ENCODE results near the gene EPHB2. TPM values are rescaled to one million over a fixed set of nuclear protein-coding genes. Genes with fewer than 3 reads are reported as not detected.

Gene EPHB2
- total RNA-seq, 5 donors from 2014 or later (not counting 1 experiment from before 2014, with no cell fraction given), result 0.06 to 0.20 (median 0.12) TPM; not detected in 2

DNA sequence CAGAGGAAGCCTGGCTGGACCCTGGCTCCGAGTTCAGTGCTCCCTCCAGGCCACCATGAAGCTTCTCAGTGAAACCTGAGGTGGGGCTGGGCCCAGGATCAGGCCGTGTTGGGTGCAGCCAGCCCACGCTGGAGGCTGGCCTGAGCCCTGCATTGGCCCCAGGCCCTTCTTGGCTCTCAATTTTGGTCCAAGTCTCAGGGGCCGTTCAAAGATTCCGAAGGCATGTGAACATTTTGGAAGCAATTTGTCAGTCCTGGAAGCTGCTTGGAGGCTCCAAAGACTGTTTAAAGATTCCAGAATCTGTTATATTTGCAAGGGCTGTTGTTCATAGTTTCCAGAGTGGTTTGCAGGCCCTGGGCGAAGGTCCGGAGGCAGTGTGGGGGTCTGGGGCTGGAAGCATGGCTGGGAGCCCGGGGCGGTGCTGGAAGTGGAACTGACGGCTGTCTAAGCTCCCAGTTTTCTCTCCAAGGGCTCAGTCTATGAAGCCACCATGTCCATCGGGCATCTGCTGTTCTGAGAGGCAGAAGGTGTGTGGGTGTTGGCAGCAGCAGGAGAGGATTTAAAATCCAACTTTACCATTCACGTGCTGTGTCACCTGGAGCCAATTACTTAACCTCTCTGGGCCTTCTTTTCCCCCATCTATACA lies 104.9 kb downstream of the EPHB2 start:
- CTCF ChIA-PET, result no interaction called here
- H3K9me3 ChIP-seq, result no peaks in the 10 kb centered on the region
- no peaks in the 10 kb centered on the region for H3K36me3 ChIP-seq (ENCODE audit: control insufficient read depth in 2 of 2, extremely low read depth in 1 of 2, insufficient read depth in 1 of 2, low read length in 1 of 2)
- no peaks in the 10 kb centered on the region for H3K4me1 Mint-ChIP-seq
- peaks cover 7 to 12% of the 10 kb centered on the region in 2 donors for H3K27me3 Mint-ChIP-seq
- no peaks in the 10 kb centered on the region for H3K4me1 ChIP-seq (ENCODE audit: control insufficient read depth in 1 of 2, extremely low read depth in 1 of 2, insufficient read depth in 2 of 2, low read length in 2 of 2)
- H3K27ac Mint-ChIP-seq, result no peak overlapping the region
- no peak overlapping the region for H3K4me3 Mint-ChIP-seq
- H3K9me3 Mint-ChIP-seq, result no peaks in the 10 kb centered on the region
- ATAC-seq (replicated peaks in 1 of 4) (no peak), DNase-seq (no peak)
- no peak overlapping the region for H3K27ac ChIP-seq (ENCODE audit: low read length)
- peaks cover 0 to 17% of the 10 kb centered on the region in 2 experiments for H3K27me3 ChIP-seq (replicated peaks in 1 of 2; ENCODE audit: control insufficient read depth in 2 of 2, extremely low read depth in 1 of 2, insufficient read depth in 2 of 2, low read length in 1 of 2)
- POLR2A ChIA-PET, result no interaction called here
- whole genome bisulfite sequencing (ENCODE audit: insufficient coverage), result 70% methylated on average over 10 of the region's 12 CpGs
- H3K36me3 Mint-ChIP-seq, result no peaks in the 10 kb centered on the region
- H3K4me3 ChIP-seq (ENCODE audit: control insufficient read depth in 1 of 2, extremely low read depth in 1 of 2, low read length in 1 of 2), result no peak overlapping the region

DNA sequence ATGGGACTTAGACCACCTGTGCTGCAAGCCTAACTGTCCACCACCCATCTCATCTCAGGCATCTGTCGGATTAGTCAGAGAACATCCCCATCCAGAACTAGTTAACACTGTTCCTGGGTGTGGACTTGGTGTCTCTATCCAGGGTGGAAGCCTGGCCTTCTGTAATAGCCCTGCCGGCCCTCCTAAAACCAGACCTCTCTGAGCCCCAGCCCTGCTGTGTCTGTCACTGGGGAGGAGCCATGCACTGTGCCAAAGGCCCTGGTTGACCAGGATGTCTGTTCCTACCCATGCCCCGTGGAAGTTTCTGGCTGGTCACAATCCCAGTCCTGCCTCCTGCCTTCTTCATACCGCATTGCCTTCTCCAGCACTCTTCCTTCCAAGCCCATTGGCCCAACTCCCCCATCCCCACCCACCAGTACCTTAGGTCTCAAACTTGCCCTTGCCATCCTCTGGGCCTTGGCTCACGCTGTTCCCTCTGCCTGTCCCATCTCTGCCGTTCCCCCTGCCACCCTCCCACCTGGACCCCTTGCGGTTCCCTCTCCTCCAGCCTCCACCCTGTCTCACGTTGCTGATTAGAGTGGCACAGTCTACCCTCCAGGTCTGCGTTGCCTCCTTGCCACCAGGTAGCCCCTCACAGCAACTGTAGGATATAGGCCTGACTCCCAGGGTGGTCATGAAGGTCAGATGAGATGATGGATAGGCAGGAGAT lies 105.6 kb downstream of the EPHB2 start:
- Histone ChIP-seq H3K27ac (ENCODE audit: low read length) (no peak overlapping the region), H3K36me3 (ENCODE audit: control insufficient read depth in 2 of 2, extremely low read depth in 1 of 2, insufficient read depth in 1 of 2, low read length in 1 of 2) (no peaks in the 10 kb centered on the region), H3K4me1 (ENCODE audit: control insufficient read depth in 1 of 2, extremely low read depth in 1 of 2, insufficient read depth in 2 of 2, low read length in 2 of 2) (no peaks in the 10 kb centered on the region), H3K4me3 (ENCODE audit: control insufficient read depth in 1 of 2, extremely low read depth in 1 of 2, low read length in 1 of 2) (no peak overlapping the region), H3K9me3 (no peaks in the 10 kb centered on the region), H3K27me3 (replicated peaks in 1 of 2; ENCODE audit: control insufficient read depth in 2 of 2, extremely low read depth in 1 of 2, insufficient read depth in 2 of 2, low read length in 1 of 2) (peaks cover 0 to 14% of the 10 kb centered on the region in 2 experiments)
- Mint-ChIP-seq H3K4me3 (no peak overlapping the region), H3K27me3 (peaks cover 7 to 12% of the 10 kb centered on the region in 2 donors), H3K9me3 (no peaks in the 10 kb centered on the region), H3K27ac (no peak overlapping the region), H3K36me3 (no peaks in the 10 kb centered on the region), H3K4me1 (no peaks in the 10 kb centered on the region)
- DNase-seq (no peak), ATAC-seq (replicated peaks in 1 of 4) (no peak)
- 88% methylated on average over 6 of the region's 9 CpGs for WGBS (ENCODE audit: insufficient coverage)
- POLR2A ChIA-PET, result no interaction called here
- CTCF ChIA-PET, result no interaction called here

DNA sequence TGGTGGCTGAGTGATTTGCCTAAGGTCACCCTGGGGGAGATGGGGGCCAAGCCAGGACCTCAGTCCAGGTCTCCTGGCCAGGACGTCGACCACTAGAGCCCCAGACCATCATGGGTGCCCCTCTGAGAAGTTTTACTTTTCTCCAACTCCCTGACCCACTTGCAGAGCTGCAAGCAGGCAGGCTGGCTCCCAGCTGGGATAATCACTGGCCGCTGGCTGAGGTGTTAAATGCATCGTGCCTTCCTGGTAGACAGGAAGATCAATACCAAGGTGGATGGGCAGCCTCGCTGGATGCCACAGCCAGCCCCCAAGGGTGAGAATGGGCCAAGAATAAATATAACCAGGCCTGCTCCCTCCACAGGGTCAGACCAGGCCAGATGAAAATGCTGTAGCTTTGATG lies 106.2 kb downstream of the EPHB2 start:
- H3K27me3 ChIP-seq (replicated peaks in 1 of 2; ENCODE audit: control insufficient read depth in 2 of 2, extremely low read depth in 1 of 2, insufficient read depth in 2 of 2, low read length in 1 of 2), result peaks cover 0 to 14% of the 10 kb centered on the region in 2 experiments
- H3K4me1 ChIP-seq (ENCODE audit: control insufficient read depth in 1 of 2, extremely low read depth in 1 of 2, insufficient read depth in 2 of 2, low read length in 2 of 2), result no peaks in the 10 kb centered on the region
- Mint-ChIP-seq H3K27me3 (peaks cover 7 to 12% of the 10 kb centered on the region in 2 donors), H3K36me3 (no peaks in the 10 kb centered on the region), H3K9me3 (no peaks in the 10 kb centered on the region), H3K4me3 (no peak overlapping the region), H3K27ac (no peak overlapping the region), H3K4me1 (no peaks in the 10 kb centered on the region)
- no peak overlapping the region for H3K4me3 ChIP-seq (ENCODE audit: control insufficient read depth in 1 of 2, extremely low read depth in 1 of 2, low read length in 1 of 2)
- ChIA-PET POLR2A (no interaction called here), CTCF (no interaction called here)
- ATAC-seq (replicated peaks in 1 of 4) (no peak), DNase-seq (no peak)
- H3K36me3 ChIP-seq (ENCODE audit: control insufficient read depth in 2 of 2, extremely low read depth in 1 of 2, insufficient read depth in 1 of 2, low read length in 1 of 2), result no peaks in the 10 kb centered on the region
- WGBS (ENCODE audit: insufficient coverage), result 100% methylated on average over 1 of the region's 5 CpGs
- no peaks in the 10 kb centered on the region for H3K9me3 ChIP-seq
- H3K27ac ChIP-seq (ENCODE audit: low read length), result no peak overlapping the region

DNA sequence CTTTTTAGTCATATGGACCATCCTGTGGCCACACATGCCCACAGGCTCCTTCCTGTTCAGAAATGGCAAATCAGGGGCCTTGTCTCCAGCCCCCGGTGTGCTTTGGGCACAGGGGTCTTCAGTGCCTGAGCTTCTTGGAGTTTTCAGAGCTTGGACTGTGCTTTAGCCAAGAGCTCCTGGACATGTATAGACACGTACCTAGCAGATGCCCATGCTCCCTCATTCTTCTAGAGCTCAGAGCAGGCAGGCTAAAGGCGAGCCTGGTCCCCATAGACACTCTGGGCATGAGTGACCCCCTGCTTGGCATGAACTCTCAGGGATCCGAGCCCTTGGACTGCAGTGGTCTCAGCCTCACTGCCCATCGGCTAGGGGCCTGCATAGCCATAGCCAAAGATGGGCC lies 106.8 kb downstream of the EPHB2 start:
- ATAC-seq (replicated peaks in 1 of 4), result no peak
- no peak overlapping the region for H3K27ac ChIP-seq (ENCODE audit: low read length)
- Mint-ChIP-seq H3K4me1 (no peaks in the 10 kb centered on the region), H3K36me3 (no peaks in the 10 kb centered on the region), H3K27me3 (peaks cover 7 to 12% of the 10 kb centered on the region in 2 donors), H3K4me3 (no peak overlapping the region), H3K27ac (no peak overlapping the region), H3K9me3 (no peaks in the 10 kb centered on the region)
- DNase-seq, result no peak
- H3K36me3 ChIP-seq (ENCODE audit: control insufficient read depth in 2 of 2, extremely low read depth in 1 of 2, insufficient read depth in 1 of 2, low read length in 1 of 2), result no peaks in the 10 kb centered on the region
- ChIA-PET CTCF (no interaction called here), POLR2A (no interaction called here)
- no peaks in the 10 kb centered on the region for H3K4me1 ChIP-seq (ENCODE audit: control insufficient read depth in 1 of 2, extremely low read depth in 1 of 2, insufficient read depth in 2 of 2, low read length in 2 of 2)
- peaks cover 0 to 14% of the 10 kb centered on the region in 2 experiments for H3K27me3 ChIP-seq (replicated peaks in 1 of 2; ENCODE audit: control insufficient read depth in 2 of 2, extremely low read depth in 1 of 2, insufficient read depth in 2 of 2, low read length in 1 of 2)
- H3K4me3 ChIP-seq (ENCODE audit: control insufficient read depth in 1 of 2, extremely low read depth in 1 of 2, low read length in 1 of 2), result no peak overlapping the region
- 75% methylated on average over 5 of the region's 5 CpGs for WGBS (ENCODE audit: insufficient coverage)
- no peaks in the 10 kb centered on the region for H3K9me3 ChIP-seq

DNA sequence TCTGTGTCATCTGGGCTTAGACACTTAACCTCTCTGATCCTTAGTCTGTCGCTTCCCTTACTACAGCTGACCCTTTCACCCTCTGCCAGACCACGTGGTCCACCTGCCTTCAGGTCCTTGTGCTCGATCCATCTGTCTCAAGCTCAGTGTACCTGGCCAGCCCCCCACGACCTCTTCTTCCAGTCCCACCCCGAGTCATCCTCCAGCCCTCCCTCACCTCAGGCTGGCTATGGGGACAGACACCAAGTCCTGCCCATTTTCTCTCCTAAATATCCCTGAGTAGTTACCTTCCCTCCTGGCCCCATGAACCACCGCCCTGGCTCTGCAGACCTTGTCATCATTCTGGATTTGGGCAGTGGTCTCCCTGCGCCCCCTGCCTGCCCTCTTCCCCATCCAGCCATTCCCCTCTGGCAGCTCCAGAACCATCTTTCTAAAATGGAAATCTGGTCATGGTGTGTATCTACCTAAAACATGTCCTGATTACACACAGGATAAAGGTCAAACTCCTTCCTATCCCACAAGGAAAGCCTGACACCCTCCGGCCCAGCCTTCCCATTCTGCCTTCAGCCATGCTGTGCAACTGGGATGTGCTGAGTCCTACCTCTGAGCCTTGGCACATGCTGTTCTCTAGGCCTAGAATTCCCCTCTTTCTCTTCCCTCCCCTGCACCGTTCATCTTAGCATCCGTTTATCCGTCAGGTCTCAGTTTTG lies 107.6 kb downstream of the EPHB2 start:
- 63% methylated on average over 10 of the region's 11 CpGs for WGBS (ENCODE audit: insufficient coverage)
- DNase-seq, result no peak
- Histone ChIP-seq H3K4me3 (ENCODE audit: control insufficient read depth in 1 of 2, extremely low read depth in 1 of 2, low read length in 1 of 2) (no peak overlapping the region), H3K27ac (ENCODE audit: low read length) (no peak overlapping the region), H3K27me3 (replicated peaks in 1 of 2; ENCODE audit: control insufficient read depth in 2 of 2, extremely low read depth in 1 of 2, insufficient read depth in 2 of 2, low read length in 1 of 2) (peaks cover 0 to 18% of the 10 kb centered on the region in 2 experiments), H3K4me1 (ENCODE audit: control insufficient read depth in 1 of 2, extremely low read depth in 1 of 2, insufficient read depth in 2 of 2, low read length in 2 of 2) (no peaks in the 10 kb centered on the region), H3K9me3 (no peaks in the 10 kb centered on the region), H3K36me3 (ENCODE audit: control insufficient read depth in 2 of 2, extremely low read depth in 1 of 2, insufficient read depth in 1 of 2, low read length in 1 of 2) (no peaks in the 10 kb centered on the region)
- Mint-ChIP-seq H3K4me3 (no peak overlapping the region), H3K27ac (no peak overlapping the region), H3K36me3 (no peaks in the 10 kb centered on the region), H3K27me3 (peaks cover 7 to 12% of the 10 kb centered on the region in 2 donors), H3K9me3 (no peaks in the 10 kb centered on the region), H3K4me1 (no peaks in the 10 kb centered on the region)
- ATAC-seq (replicated peaks in 1 of 4), result no peak
- ChIA-PET CTCF (no interaction called here), POLR2A (no interaction called here)

DNA sequence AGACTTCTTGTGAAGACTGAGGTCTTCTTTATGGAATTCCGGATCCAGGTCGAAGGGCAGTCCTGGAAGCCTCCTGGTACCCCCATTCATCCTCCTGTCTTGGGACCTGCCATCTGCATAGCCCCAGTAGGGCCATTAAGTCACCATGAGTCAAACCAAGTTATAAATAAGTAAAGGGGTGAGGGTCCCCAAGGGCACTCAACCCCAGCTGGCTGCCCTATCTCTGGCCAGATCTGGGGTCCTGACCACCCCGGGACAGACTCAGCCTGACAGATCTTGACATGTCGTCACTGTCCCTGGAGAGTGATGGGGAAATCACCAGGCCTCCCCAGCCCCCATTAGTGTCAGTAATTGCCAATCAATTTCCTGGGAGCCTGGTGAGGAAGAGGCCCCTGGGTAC lies 108.7 kb downstream of the EPHB2 start:
- Mint-ChIP-seq H3K27me3 (peaks cover 7 to 12% of the 10 kb centered on the region in 2 donors), H3K27ac (no peak overlapping the region), H3K36me3 (no peaks in the 10 kb centered on the region), H3K9me3 (no peaks in the 10 kb centered on the region), H3K4me3 (no peak overlapping the region), H3K4me1 (no peaks in the 10 kb centered on the region)
- 65% methylated on average over 3 of the region's 4 CpGs for WGBS (ENCODE audit: insufficient coverage)
- Histone ChIP-seq H3K4me1 (ENCODE audit: control insufficient read depth in 1 of 2, extremely low read depth in 1 of 2, insufficient read depth in 2 of 2, low read length in 2 of 2) (no peaks in the 10 kb centered on the region), H3K27ac (ENCODE audit: low read length) (no peak overlapping the region), H3K4me3 (ENCODE audit: control insufficient read depth in 1 of 2, extremely low read depth in 1 of 2, low read length in 1 of 2) (no peak overlapping the region), H3K27me3 (replicated peaks in 1 of 2; ENCODE audit: control insufficient read depth in 2 of 2, extremely low read depth in 1 of 2, insufficient read depth in 2 of 2, low read length in 1 of 2) (peaks cover 0 to 19% of the 10 kb centered on the region in 2 experiments), H3K36me3 (ENCODE audit: control insufficient read depth in 2 of 2, extremely low read depth in 1 of 2, insufficient read depth in 1 of 2, low read length in 1 of 2) (no peaks in the 10 kb centered on the region), H3K9me3 (no peaks in the 10 kb centered on the region)
- ATAC-seq (replicated peaks in 1 of 4), result no peak
- ChIA-PET POLR2A (no interaction called here), CTCF (no interaction called here)
- no peak for DNase-seq

Data from T-cell (primary cell).